Endothelial cell of umbilical vein (primary cell): ENCODE results near the gene GNAT1. TPM values are rescaled to one million over a fixed set of nuclear protein-coding genes. Genes with fewer than 3 reads are reported as not detected.

Experiments
- BruUV-seq: library from RNA; stranded (reverse); fragments of 400-500 nt; replicated peaks from 2 replicates; lab custom pipeline; 2021; lab: Mats Ljungman, UMichigan
- CTCF ChIA-PET: fragments of 300-600, 350-600 bp; sonication (Branson Sonifier 250); formaldehyde crosslinking; loops from one replicate; lab custom pipeline; 2021; ENCODE audit warnings: antibody characterized with exemption, inconsistent platforms; lab: Charles Lee
- POLR2A ChIA-PET: fragments of 300-600, 350-600 bp; sonication (Branson Sonifier 250); formaldehyde crosslinking; loops from one replicate; lab custom pipeline; 2021; ENCODE audit warnings: antibody characterized with exemption, inconsistent platforms; lab: Charles Lee
- DNase-seq: peaks from one replicate; pipeline ENCODE4 v3.0.0-alpha.2; 2011; ENCODE audit warnings: low read depth, low spot score
- FAIRE-seq: peaks from 2 replicates; lab custom pipeline; 2011; peaks lifted over from hg19 to GRCh38; lab: Jason Lieb, UNC
- H2AFZ ChIP-seq: 2 replicates; pipeline ENCODE4 v1.6.0; 2012; ENCODE audit warnings: low read depth, low read length, control low read depth, inconsistent platforms
- H3K27ac ChIP-seq: 2 replicates; pipeline ENCODE4 v1.5.1; 2011; ENCODE audit warnings: low read depth, mild to moderate bottlenecking, control low read depth, low read length, moderate library complexity; ENCODE audit not compliant: insufficient read depth
- H3K27me3 ChIP-seq, 2 experiments: 2 replicates each; pipeline versions ENCODE4 v1.6.0 to v1.6.1; 2011; ENCODE audit warnings: low read length in 2 of 2, mixed read lengths in 1 of 2; ENCODE audit not compliant: control insufficient read depth in 2 of 2, insufficient read depth in 2 of 2
- H3K36me3 ChIP-seq, 2 experiments: 2 replicates in 1 of 2; 3 replicates in 1 of 2; pipeline ENCODE4 v1.5.1; 2011; ENCODE audit warnings: low read length in 2 of 2, mild to moderate bottlenecking in 1 of 2, moderate library complexity in 1 of 2; ENCODE audit not compliant: control insufficient read depth in 2 of 2, insufficient read depth in 2 of 2; ENCODE audit errors: extremely low read depth in 1 of 2
- H3K4me1 ChIP-seq: 3 replicates; pipeline ENCODE4 v1.5.1; 2011; ENCODE audit warnings: mild to moderate bottlenecking, low read length; ENCODE audit not compliant: control insufficient read depth, insufficient read depth; ENCODE audit errors: extremely low read depth
- H3K4me2 ChIP-seq: 2 replicates; pipeline ENCODE4 v1.6.1; 2011; ENCODE audit warnings: low read length, control low read depth, mixed read lengths; ENCODE audit not compliant: insufficient read depth
- H3K4me3 ChIP-seq, 3 experiments: fragments of 200-600 bp in 1 of 3; sonication (generic), shearing (Covaris generic) in 1 of 3; replicated peaks in 1 of 3; 2 replicates each; pipeline ENCODE4 v1.5.1; 2011 to 2016; ENCODE audit warnings: control low read depth in 3 of 3, low read length in 3 of 3, mild to moderate bottlenecking in 2 of 3, inconsistent platforms in 1 of 3, low read depth in 1 of 3, moderate library complexity in 1 of 3; ENCODE audit not compliant: insufficient read depth in 1 of 3
- H3K79me2 ChIP-seq: 2 replicates; pipeline ENCODE4 v1.6.0; 2012; ENCODE audit warnings: low read length, inconsistent platforms; ENCODE audit not compliant: control insufficient read depth, insufficient read depth
- H3K9ac ChIP-seq: replicated peaks from 2 replicates; pipeline ENCODE3; 2011; ENCODE audit warnings: low read length, control low read depth; ENCODE audit not compliant: insufficient read depth; ENCODE audit errors: extremely low read depth
- H3K9me1 ChIP-seq: replicated peaks from 3 replicates; pipeline ENCODE4 v1.6.0; 2011; ENCODE audit warnings: mild to moderate bottlenecking, low read length; ENCODE audit not compliant: control insufficient read depth, insufficient read depth; ENCODE audit errors: extremely low read depth
- H3K9me3 ChIP-seq: replicated peaks from 2 replicates; pipeline ENCODE4 v1.5.1; 2012; ENCODE audit warnings: low read length, inconsistent platforms; ENCODE audit not compliant: control insufficient read depth, insufficient read depth
- H4K20me1 ChIP-seq: replicated peaks from 2 replicates; pipeline ENCODE3; 2011; ENCODE audit warnings: mild to moderate bottlenecking, low read length; ENCODE audit not compliant: control insufficient read depth, insufficient read depth; ENCODE audit errors: extremely low read depth
- CTCF ChIP-seq, 2 donors: IDR thresholded peaks; 1 replicate in 1 of 2; 2 replicates in 1 of 2; pipeline ENCODE4 v1.5.1; 2011; ENCODE audit warnings: low read length in 2 of 2, mild to moderate bottlenecking in 2 of 2, moderate library complexity in 2 of 2, control low read depth in 1 of 2, inconsistent platforms in 1 of 2, low read depth in 1 of 2; ENCODE audit not compliant: insufficient read depth in 1 of 2; ENCODE audit errors: extremely low read depth in 1 of 2
- JUN ChIP-seq: IDR thresholded peaks from 2 replicates; pipeline ENCODE4 v1.6.1; 2011; ENCODE audit warnings: borderline replicate concordance, low read depth; ENCODE audit not compliant: insufficient read length, insufficient read depth
- MAX ChIP-seq: IDR thresholded peaks from 2 replicates; pipeline ENCODE4 v1.6.1; 2011; ENCODE audit not compliant: insufficient read depth, insufficient read length
- POLR2A ChIP-seq: IDR thresholded peaks from 2 replicates; pipeline ENCODE4 v1.6.1; 2012; ENCODE audit warnings: low read depth, mild to moderate bottlenecking, control low read depth, low read length
- dilution Hi-C: fragments of 300-500 bp; cut with MboI; formaldehyde crosslinking; loops from one replicate; pipeline ENCODE4 v1.15.0; 2019; ENCODE audit warnings: low sequenced_read_pairs; ENCODE audit not compliant: extremely low pct_ligation_motif_present
- intact Hi-C: fragments of 100-400 bp; cut with micrococcal nuclease; formaldehyde crosslinking; loops from one replicate; pipeline ENCODE4 v1.10.0; 2022
- polyA plus RNA-seq, 4 experiments: library from polyadenylated mRNA; depleted of rRNA in 3 of 4; stranded (reverse) in 3 of 4; unstranded in 1 of 4; fragments of >200 nt; gene quantifications; 2 replicates each; pipeline versions ENCODE4 v1.2.1 to v1.2.3, GENCODE V29; 2011 to 2012; ENCODE audit warnings: missing spikeins in 1 of 4
- total RNA-seq: library from RNA; stranded (reverse); gene quantifications from 2 replicates; pipeline ENCODE4 v1.2.3, GENCODE V29; 2021

The GNAT1 gene
- total and polyA plus RNA-seq, 2 donors (not counting 3 experiments of a cell fraction or from before 2014, with no cell fraction given): 0.77 TPM; not detected in 1

- BruUV-seq: no TSS peak
- Histone ChIP-seq H3K9me1 (no peaks in the 10 kb centered on the region), H2AFZ (no peak overlapping the region), H3K9ac (no peak overlapping the region), H3K4me2 (peak overlapping the region; percentile 78), H3K27ac (peak overlapping the region; percentile 40), H3K36me3 (peaks cover 0 to 9% of the 10 kb centered on the region in 2 experiments), H3K4me1 (peaks cover 80% of the 10 kb centered on the region), H4K20me1 (no peaks in the 10 kb centered on the region), H3K27me3 (no peaks in the 10 kb centered on the region), H3K9me3 (no peaks in the 10 kb centered on the region), H3K4me3 (no peak overlapping the region), H3K79me2 (peaks cover 63% of the 10 kb centered on the region)
- ChIA-PET CTCF (interaction anchor here (1.0 to 3.6 kb wide), 11 partner anchors 9 to 85 kb away, joined by 3 to 36 read pairs (median 5); no protein-coding TSS in a partner anchor), POLR2A (no interaction called here)
- DNase-seq (peak; percentile 57), FAIRE-seq (no peak)
- intact Hi-C loops (loop anchor here (1.0 to 5.0 kb wide), 2 partner anchors 9 to 79 kb away; partner anchors contain the start of gene GNAI2), dilution Hi-C loops (no loop called here)
- TF ChIP-seq POLR2A (peak; percentile 13), CTCF (IDR thresholded peaks at IDR 0.05; ENCODE audit: extremely low read depth in 1 of 2, insufficient read depth in 1 of 2, low read depth in 1 of 2, low read length in 2 of 2) (no peak)
Measured at GRCh38 chr3:50157827-50158529, 33.4 kb upstream of the GNAT1 start.

GRCh38 chr3:50158530-50159146, 32.8 kb upstream of the GNAT1 start:
- Histone ChIP-seq H3K27me3 (no peaks in the 10 kb centered on the region), H3K9ac (no peak overlapping the region), H3K79me2 (peaks cover 65% of the 10 kb centered on the region), H3K4me1 (peaks cover 87% of the 10 kb centered on the region), H2AFZ (no peak overlapping the region), H4K20me1 (no peaks in the 10 kb centered on the region), H3K4me2 (peak overlapping the region; percentile 1), H3K27ac (peak overlapping the region; percentile 40), H3K9me3 (no peaks in the 10 kb centered on the region), H3K9me1 (no peaks in the 10 kb centered on the region), H3K36me3 (peaks cover 0 to 9% of the 10 kb centered on the region in 2 experiments), H3K4me3 (no peak overlapping the region)
- no TSS peak for BruUV-seq
- DNase-seq: no peak
- intact Hi-C loops (loop anchor here (1.0 to 5.0 kb wide), 2 partner anchors 9 to 79 kb away; partner anchors contain the start of gene GNAI2), dilution Hi-C loops (no loop called here)
- peak; percentile 33 for TF ChIP-seq POLR2A
- peak in 1 of 2 donors; percentile 38 for TF ChIP-seq CTCF (IDR thresholded peaks at IDR 0.05; ENCODE audit: extremely low read depth in 1 of 2, insufficient read depth in 1 of 2, low read depth in 1 of 2, low read length in 2 of 2)
- TF ChIP-seq MAX: no peak
- TF ChIP-seq JUN: no peak
- CTCF ChIA-PET: interaction anchor here (1.0 to 3.6 kb wide), 9 partner anchors 9 to 84 kb away, joined by 3 to 36 read pairs (median 5); no protein-coding TSS in a partner anchor
- FAIRE-seq: peak; percentile 86
- POLR2A ChIA-PET: no interaction called here
